SK-N-SH treated with all-trans-retinoic acid at 6 μM for 48 hours (cell line): Measurements from ENCODE around the gene WDR73.

Experiments
- ATAC-seq: fragments of 200-7000 bp; cut with Tn5 transposase; 3 replicates; pipeline ENCODE4 v1.9.1; 2020; ENCODE audit warnings: mild to moderate bottlenecking, moderate library complexity
- ARNTL ChIP-seq: fragments of 450-650 bp; formaldehyde crosslinking; IDR thresholded peaks from 2 replicates; pipeline ENCODE4 v1.5.0; 2020; ENCODE audit warnings: low read depth, mild to moderate bottlenecking, moderate library complexity, borderline replicate concordance
- BACH2 ChIP-seq: fragments of 250-450 bp; sonication (Bioruptor Pico); IDR thresholded peaks from 2 replicates; pipeline ENCODE4 v1.9.0; 2021; ENCODE audit warnings: mild to moderate bottlenecking, borderline replicate concordance
- CSDC2 ChIP-seq: fragments of 250-450 bp; sonication (Bioruptor Pico); IDR thresholded peaks from 2 replicates; pipeline ENCODE4 v1.5.0; 2020; ENCODE audit warnings: mild to moderate bottlenecking, moderate library complexity
- ESRRG ChIP-seq: fragments of 250-450 bp; sonication (Bioruptor Pico); IDR thresholded peaks from 2 replicates; pipeline ENCODE4 v1.6.1; 2021; ENCODE audit warnings: mild to moderate bottlenecking
- GLIS3 ChIP-seq: fragments of 250-450 bp; sonication (Bioruptor Pico); IDR thresholded peaks from 2 replicates; pipeline ENCODE4 v1.5.0; 2020; ENCODE audit warnings: mild to moderate bottlenecking, moderate library complexity
- OSR1 ChIP-seq: fragments of 250-450 bp; sonication (Bioruptor Pico); IDR thresholded peaks from 2 replicates; pipeline ENCODE4 v1.8.0; 2022; ENCODE audit warnings: moderate library complexity, mild to moderate bottlenecking, inconsistent platforms
- SNAI2 ChIP-seq: fragments of 250-450 bp; sonication (Bioruptor Pico); IDR thresholded peaks from 2 replicates; pipeline ENCODE4 v1.5.0; 2020; ENCODE audit warnings: mild to moderate bottlenecking, moderate library complexity
- TCF4 ChIP-seq: fragments of 250-450 bp; sonication (Bioruptor Pico); IDR thresholded peaks from 2 replicates; pipeline ENCODE4 v1.8.0; 2021; ENCODE audit warnings: mild to moderate bottlenecking, moderate library complexity, borderline replicate concordance
- ZFP3 ChIP-seq: fragments of 250-450 bp; sonication (Bioruptor Pico); IDR thresholded peaks from 2 replicates; pipeline ENCODE4 v1.5.0; 2020; ENCODE audit warnings: mild to moderate bottlenecking, moderate library complexity
- ZFP30 ChIP-seq: fragments of 450-650 bp; formaldehyde crosslinking; IDR thresholded peaks from 2 replicates; pipeline ENCODE4 v1.5.0; 2022; ENCODE audit warnings: mild to moderate bottlenecking, moderate library complexity
- ZNF565 ChIP-seq: fragments of 450-650 bp; formaldehyde crosslinking; conservative IDR thresholded peaks from 2 replicates; pipeline ENCODE4 v1.5.0; 2020; ENCODE audit warnings: low read depth, mild to moderate bottlenecking, moderate library complexity
- ZNF70 ChIP-seq: fragments of 450-650 bp; formaldehyde crosslinking; IDR thresholded peaks from 2 replicates; pipeline ENCODE4 v1.5.0; 2020; ENCODE audit warnings: mild to moderate bottlenecking, moderate library complexity
- ZNF8 ChIP-seq: fragments of 450-650 bp; formaldehyde crosslinking; IDR thresholded peaks from 2 replicates; pipeline ENCODE4 v1.5.0; 2020; ENCODE audit warnings: mild to moderate bottlenecking, moderate library complexity
- TF ChIP-seq, protein P1 (sequence below): fragments of 250-450 bp; sonication (Bioruptor Pico); IDR thresholded peaks from 2 replicates; pipeline ENCODE4 v1.8.0; 2021; ENCODE audit warnings: low read depth, mild to moderate bottlenecking, moderate library complexity, borderline replicate concordance
- TF ChIP-seq, protein P2 (sequence below): fragments of 250-450 bp; sonication (Bioruptor Pico); IDR thresholded peaks from 2 replicates; pipeline ENCODE4 v1.8.0; 2020; ENCODE audit warnings: mild to moderate bottlenecking, moderate library complexity, borderline replicate concordance
- TF ChIP-seq, protein P3 (sequence below): fragments of 250-450 bp; sonication (Bioruptor Pico); IDR thresholded peaks from 2 replicates; pipeline ENCODE4 v1.5.1; 2021; ENCODE audit warnings: mild to moderate bottlenecking, moderate library complexity

WDR73 gene

DNA sequence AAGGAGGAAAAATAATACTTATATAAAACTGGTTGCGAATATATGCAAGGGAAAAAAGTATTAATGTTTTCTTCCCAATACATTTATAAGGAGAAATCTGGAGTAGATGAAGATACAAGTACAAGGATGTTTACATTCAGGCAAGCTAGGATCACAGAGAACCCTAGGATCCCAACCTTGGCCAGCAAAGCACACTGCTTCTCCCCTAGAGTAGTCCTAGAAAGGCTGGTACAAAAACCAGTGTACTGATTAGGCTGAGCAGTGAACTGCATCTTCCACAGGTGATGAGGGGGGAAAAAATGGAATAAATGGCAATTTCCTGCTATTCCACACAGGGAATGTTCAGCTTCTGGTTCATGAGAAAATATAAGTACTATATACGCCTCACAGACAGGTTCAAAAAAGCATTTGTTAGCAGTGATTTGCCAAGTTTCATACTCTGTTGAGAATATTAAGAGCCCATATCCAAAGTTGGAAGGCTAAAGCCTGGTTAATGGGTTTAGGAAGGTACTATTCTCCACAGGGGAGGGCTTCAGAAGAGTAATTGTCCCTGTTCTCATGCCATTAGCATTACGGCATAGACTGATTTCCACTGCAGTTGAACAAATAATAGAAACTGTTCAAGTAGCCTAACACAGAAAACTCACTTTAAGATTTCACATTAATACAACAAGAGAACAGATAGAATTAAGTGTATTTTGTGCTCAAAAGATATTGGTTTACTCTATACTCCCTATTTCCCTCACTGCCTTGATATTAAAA lies 14.3 kb upstream of the WDR73 start (continued):
- TF ChIP-seq, protein P1, sequence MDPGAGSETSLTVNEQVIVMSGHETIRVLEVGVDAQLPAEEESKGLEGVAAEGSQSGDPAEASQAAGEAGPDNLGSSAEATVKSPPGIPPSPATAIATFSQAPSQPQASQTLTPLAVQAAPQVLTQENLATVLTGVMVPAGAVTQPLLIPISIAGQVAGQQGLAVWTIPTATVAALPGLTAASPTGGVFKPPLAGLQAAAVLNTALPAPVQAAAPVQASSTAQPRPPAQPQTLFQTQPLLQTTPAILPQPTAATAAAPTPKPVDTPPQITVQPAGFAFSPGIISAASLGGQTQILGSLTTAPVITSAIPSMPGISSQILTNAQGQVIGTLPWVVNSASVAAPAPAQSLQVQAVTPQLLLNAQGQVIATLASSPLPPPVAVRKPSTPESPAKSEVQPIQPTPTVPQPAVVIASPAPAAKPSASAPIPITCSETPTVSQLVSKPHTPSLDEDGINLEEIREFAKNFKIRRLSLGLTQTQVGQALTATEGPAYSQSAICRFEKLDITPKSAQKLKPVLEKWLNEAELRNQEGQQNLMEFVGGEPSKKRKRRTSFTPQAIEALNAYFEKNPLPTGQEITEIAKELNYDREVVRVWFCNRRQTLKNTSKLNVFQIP (CRISPR knock-in tag) = no peak
- TF ChIP-seq, protein P2, sequence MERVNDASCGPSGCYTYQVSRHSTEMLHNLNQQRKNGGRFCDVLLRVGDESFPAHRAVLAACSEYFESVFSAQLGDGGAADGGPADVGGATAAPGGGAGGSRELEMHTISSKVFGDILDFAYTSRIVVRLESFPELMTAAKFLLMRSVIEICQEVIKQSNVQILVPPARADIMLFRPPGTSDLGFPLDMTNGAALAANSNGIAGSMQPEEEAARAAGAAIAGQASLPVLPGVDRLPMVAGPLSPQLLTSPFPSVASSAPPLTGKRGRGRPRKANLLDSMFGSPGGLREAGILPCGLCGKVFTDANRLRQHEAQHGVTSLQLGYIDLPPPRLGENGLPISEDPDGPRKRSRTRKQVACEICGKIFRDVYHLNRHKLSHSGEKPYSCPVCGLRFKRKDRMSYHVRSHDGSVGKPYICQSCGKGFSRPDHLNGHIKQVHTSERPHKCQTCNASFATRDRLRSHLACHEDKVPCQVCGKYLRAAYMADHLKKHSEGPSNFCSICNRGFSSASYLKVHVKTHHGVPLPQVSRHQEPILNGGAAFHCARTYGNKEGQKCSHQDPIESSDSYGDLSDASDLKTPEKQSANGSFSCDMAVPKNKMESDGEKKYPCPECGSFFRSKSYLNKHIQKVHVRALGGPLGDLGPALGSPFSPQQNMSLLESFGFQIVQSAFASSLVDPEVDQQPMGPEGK (CRISPR knock-in tag) = no peak
- no peak for TF ChIP-seq ZNF565 (CRISPR knock-in tag)

DNA sequence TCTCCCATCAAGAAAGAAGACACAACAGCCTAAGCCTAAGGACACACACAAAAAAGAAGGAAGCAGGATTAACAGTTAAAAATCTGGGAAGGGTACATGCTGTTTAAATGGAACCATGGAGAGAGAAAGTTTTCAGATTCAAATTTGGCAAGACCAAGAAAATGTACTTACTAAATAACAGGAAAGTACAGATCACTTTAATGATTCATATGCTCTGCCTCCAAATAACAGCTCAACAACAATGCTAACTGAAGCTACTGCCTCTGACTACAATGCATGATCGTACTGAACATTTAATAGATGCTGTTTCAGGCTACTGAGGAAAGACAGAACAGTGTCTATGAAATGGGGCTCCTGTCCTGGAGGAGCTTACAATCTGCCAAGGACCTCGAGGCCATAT lies 12.3 kb upstream of the WDR73 start:
- TF ChIP-seq ZNF70 (CRISPR knock-in tag) = no peak
- TF ChIP-seq OSR1 = no peak
- no peak for TF ChIP-seq GLIS3 (CRISPR knock-in tag)
- TF ChIP-seq ZNF565 (CRISPR knock-in tag) = no peak
- no peak for TF ChIP-seq ZFP3 (CRISPR knock-in tag)
- TF ChIP-seq ARNTL (CRISPR knock-in tag) = no peak
- TF ChIP-seq, protein P2 (CRISPR knock-in tag) = no peak
- no peak for TF ChIP-seq SNAI2
- no peak for ATAC-seq

DNA sequence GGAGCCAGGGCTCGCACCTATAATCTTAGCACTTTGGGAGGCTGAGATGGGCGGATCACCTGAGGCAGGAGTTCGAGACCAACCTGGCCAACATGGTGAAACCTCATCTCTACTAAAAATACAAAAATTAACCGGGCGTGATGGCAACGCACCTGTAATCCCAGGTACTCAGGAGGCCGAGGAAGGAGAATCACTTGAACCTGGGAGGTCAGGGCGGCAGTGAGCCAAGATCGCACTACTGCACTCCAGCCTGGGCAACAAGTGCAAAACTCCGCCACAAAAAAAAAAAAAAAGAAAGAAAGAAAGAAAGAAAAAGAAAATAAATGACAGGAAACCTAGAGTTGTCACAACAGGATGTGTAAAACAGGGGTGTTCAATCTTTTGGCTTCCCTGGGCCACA lies 6.9 kb upstream of the WDR73 start:
- TF ChIP-seq, protein P1 (CRISPR knock-in tag) = no peak
- TF ChIP-seq ZFP30 (CRISPR knock-in tag) (no peak), SNAI2 (no peak), BACH2 (CRISPR knock-in tag) (no peak), ZFP3 (CRISPR knock-in tag) (no peak), TCF4 (CRISPR knock-in tag) (no peak), ZNF8 (CRISPR knock-in tag) (no peak), ESRRG (no peak), OSR1 (no peak), CSDC2 (no peak)
- TF ChIP-seq, protein P3, sequence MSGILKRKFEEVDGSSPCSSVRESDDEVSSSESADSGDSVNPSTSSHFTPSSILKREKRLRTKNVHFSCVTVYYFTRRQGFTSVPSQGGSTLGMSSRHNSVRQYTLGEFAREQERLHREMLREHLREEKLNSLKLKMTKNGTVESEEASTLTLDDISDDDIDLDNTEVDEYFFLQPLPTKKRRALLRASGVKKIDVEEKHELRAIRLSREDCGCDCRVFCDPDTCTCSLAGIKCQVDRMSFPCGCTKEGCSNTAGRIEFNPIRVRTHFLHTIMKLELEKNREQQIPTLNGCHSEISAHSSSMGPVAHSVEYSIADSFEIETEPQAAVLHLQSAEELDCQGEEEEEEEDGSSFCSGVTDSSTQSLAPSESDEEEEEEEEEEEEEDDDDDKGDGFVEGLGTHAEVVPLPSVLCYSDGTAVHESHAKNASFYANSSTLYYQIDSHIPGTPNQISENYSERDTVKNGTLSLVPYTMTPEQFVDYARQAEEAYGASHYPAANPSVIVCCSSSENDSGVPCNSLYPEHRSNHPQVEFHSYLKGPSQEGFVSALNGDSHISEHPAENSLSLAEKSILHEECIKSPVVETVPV = no peak
- TF ChIP-seq, protein P2 (CRISPR knock-in tag) = no peak
- ATAC-seq = no peak
